Endodermal cell (in vitro differentiated cells): ENCODE measurements around the gene WNT10A. TPM values are rescaled to one million over a fixed set of nuclear protein-coding genes. Genes with fewer than 3 reads are reported as not detected.

Experiments used
- DNase-seq: peaks from one replicate; pipeline ENCODE4 v3.0.0-alpha.2; 2017
- H3K27ac ChIP-seq: 2 replicates; pipeline ENCODE4 v1.5.1; 2013; ENCODE audit warnings: mild to moderate bottlenecking, low read depth, low read length, moderate library complexity
- H3K27me3 ChIP-seq: 2 replicates; pipeline ENCODE4 v1.6.1; 2013; ENCODE audit warnings: mild to moderate bottlenecking, low read length, moderate library complexity; ENCODE audit not compliant: insufficient read depth, control insufficient read depth, poor library complexity, severe bottlenecking
- H3K36me3 ChIP-seq: 2 replicates; pipeline ENCODE4 v1.7.0; 2013; ENCODE audit warnings: mild to moderate bottlenecking, low read length, moderate library complexity; ENCODE audit not compliant: control insufficient read depth, insufficient read depth
- H3K4me1 ChIP-seq: one replicate; pipeline ENCODE4 v1.7.0; 2013; ENCODE audit warnings: low read length; ENCODE audit not compliant: control insufficient read depth, insufficient read depth
- H3K4me3 ChIP-seq: 2 replicates; pipeline ENCODE4 v1.5.1; 2013; ENCODE audit warnings: mild to moderate bottlenecking, low read length, moderate library complexity
- H3K9ac ChIP-seq: 2 replicates; pipeline ENCODE4 v1.6.1; 2013; ENCODE audit warnings: mild to moderate bottlenecking, low read length, moderate library complexity; ENCODE audit not compliant: poor library complexity, severe bottlenecking; ENCODE audit errors: extremely low read depth
- H3K9me3 ChIP-seq: 2 replicates; pipeline ENCODE4 v1.6.1; 2013; ENCODE audit warnings: mild to moderate bottlenecking, low read length, moderate library complexity; ENCODE audit not compliant: control insufficient read depth
- H3K27ac Mint-ChIP-seq: 2 replicates; pipeline ENCODE4 v1.8.0; 2020; ENCODE audit warnings: mixed read lengths
- H3K27me3 Mint-ChIP-seq: 2 replicates; pipeline ENCODE4 v1.8.0; 2021; ENCODE audit warnings: mild to moderate bottlenecking, mixed read lengths; ENCODE audit not compliant: insufficient read depth
- H3K36me3 Mint-ChIP-seq: 2 replicates; pipeline ENCODE4 v1.8.0; 2020; ENCODE audit warnings: low read depth, mixed read lengths
- H3K4me1 Mint-ChIP-seq: 2 replicates; pipeline ENCODE4 v1.8.0; 2020; ENCODE audit warnings: mixed read lengths
- H3K4me3 Mint-ChIP-seq: 2 replicates; pipeline ENCODE4 v1.8.0; 2020; ENCODE audit warnings: mild to moderate bottlenecking, moderate library complexity, mixed read lengths
- H3K9me3 Mint-ChIP-seq: 2 replicates; pipeline ENCODE4 v1.8.0; 2020; ENCODE audit warnings: mild to moderate bottlenecking, mixed read lengths
- CTCF ChIP-seq: fragments of 200-600 bp; sonication (generic); conservative IDR thresholded peaks from 2 replicates; pipeline ENCODE4 v1.5.0; 2021; ENCODE audit warnings: antibody characterized with exemption, mild to moderate bottlenecking
- WGBS, 2 experiments: methylation state at CpG; one replicate each; pipeline versions ENCODE4 v1.1.5 to v1.1.7; 2013; ENCODE audit warnings: missing lambda C conversion rate in 2 of 2, mixed read lengths in 1 of 2; ENCODE audit not compliant: insufficient coverage in 1 of 2, insufficient read length in 1 of 2; 5-methylcytosine and 5-hydroxymethylcytosine counted together
- total RNA-seq, 2 donors: library from RNA; stranded (reverse); fragmentation: NEBNext Ultra II Directional in 1 of 2; extraction: Animal tissue kit (Norgen Biotek cat#: 25700) in 1 of 2; gene quantifications; 2 replicates in 1 of 2; 3 replicates in 1 of 2; pipeline ENCODE4 v1.2.1, GENCODE V29; 2021

WNT10A gene
- total RNA-seq, 2 donors from 2014 or later, result not detected

- H3K36me3 ChIP-seq, result no peaks in the 10 kb centered on the region
- TF ChIP-seq CTCF, result no peak
- Mint-ChIP-seq H3K36me3 (no peaks in the 10 kb centered on the region), H3K4me3 (no peak overlapping the region), H3K27me3 (peaks cover 10% of the 10 kb centered on the region), H3K27ac (no peak overlapping the region), H3K9me3 (no peaks in the 10 kb centered on the region), H3K4me1 (peaks cover 11% of the 10 kb centered on the region)
- no peaks in the 10 kb centered on the region for H3K9me3 ChIP-seq
- WGBS, 2 experiments, result 85 to 100% methylated on average over 1 to 3 of the region's 3 CpGs
- no peak overlapping the region for H3K9ac ChIP-seq
- no peak for DNase-seq
- H3K4me1 ChIP-seq, result peaks cover 2% of the 10 kb centered on the region
- H3K27ac ChIP-seq, result no peak overlapping the region
- H3K27me3 ChIP-seq, result no peaks in the 10 kb centered on the region
- no peak overlapping the region for H3K4me3 ChIP-seq
These were observed 48.1 kb upstream of the WNT10A start for GRCh38 chr2:218832520-218832919.

- no peaks in the 10 kb centered on the region for H3K36me3 Mint-ChIP-seq
- no peak for TF ChIP-seq CTCF
- peaks cover 1% of the 10 kb centered on the region for H3K9me3 Mint-ChIP-seq
- Histone ChIP-seq H3K4me1 (peaks cover 2% of the 10 kb centered on the region), H3K27ac (no peak overlapping the region), H3K9me3 (no peaks in the 10 kb centered on the region), H3K36me3 (no peaks in the 10 kb centered on the region), H3K9ac (no peak overlapping the region), H3K27me3 (no peaks in the 10 kb centered on the region), H3K4me3 (no peak overlapping the region)
- no peak overlapping the region for H3K27ac Mint-ChIP-seq
- H3K27me3 Mint-ChIP-seq, result peaks cover 14% of the 10 kb centered on the region
- WGBS, 2 experiments, result 87 to 91% methylated on average over 3 to 4 of the region's 4 CpGs
- H3K4me1 Mint-ChIP-seq, result peaks cover 11% of the 10 kb centered on the region
- H3K4me3 Mint-ChIP-seq, result no peak overlapping the region
- no peak for DNase-seq
These were observed 47.5 kb upstream of the WNT10A start for GRCh38 chr2:218833023-218833609.

DNA sequence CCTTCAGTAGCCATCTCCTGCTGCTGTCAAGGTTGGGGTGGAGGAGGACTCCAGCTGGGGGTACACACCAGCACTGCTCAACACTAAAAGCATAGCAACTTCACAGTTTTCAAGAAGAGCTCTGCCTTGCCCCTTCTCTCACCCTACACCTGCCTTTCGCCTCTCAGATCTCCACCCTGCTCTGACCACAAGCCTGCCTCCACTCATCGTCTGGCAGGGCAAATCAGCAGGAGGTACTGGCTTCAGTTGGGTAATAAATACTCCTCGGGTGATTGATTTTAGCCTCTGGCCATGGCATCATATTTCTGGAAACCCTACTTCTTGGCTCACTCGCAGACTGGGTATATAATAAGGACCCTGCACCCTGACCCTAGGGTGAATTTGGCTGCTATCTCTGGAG lies 46.0 kb upstream of the WNT10A start:
- Mint-ChIP-seq H3K4me3 (no peak overlapping the region), H3K27me3 (peaks cover 23% of the 10 kb centered on the region), H3K4me1 (peaks cover 11% of the 10 kb centered on the region), H3K27ac (no peak overlapping the region), H3K9me3 (peaks cover 1% of the 10 kb centered on the region), H3K36me3 (no peaks in the 10 kb centered on the region)
- TF ChIP-seq CTCF, result no peak
- Histone ChIP-seq H3K27me3 (no peaks in the 10 kb centered on the region), H3K36me3 (no peaks in the 10 kb centered on the region), H3K4me3 (no peak overlapping the region), H3K9me3 (no peaks in the 10 kb centered on the region), H3K4me1 (peaks cover 2% of the 10 kb centered on the region), H3K27ac (no peak overlapping the region), H3K9ac (no peak overlapping the region)
- 81% methylated on average over 3 to 4 of the region's 4 CpGs for WGBS, 2 experiments
- no peak for DNase-seq
